ENCODE data around the gene ULBP2. TPM values are rescaled to one million over a fixed set of nuclear protein-coding genes. Genes with fewer than 3 reads are reported as not detected.
"Not testable (repeated sequence)": the region's sequence is repeated elsewhere in the genome, so short reads cannot be mapped to it uniquely, and the experiment has no call there.

Gene ULBP2
- polyA plus RNA-seq, 2 donors = 1.7 to 5.4 TPM

GRCh38 chr6:149918151-149918905 lies 23.5 kb upstream of the ULBP2 start:
- Histone ChIP-seq H3K27ac (ENCODE audit: low read depth in 2 of 2, low read length in 1 of 2) (peak overlapping the region in 1 of 2 donors; percentile 24), H3K4me1 (ENCODE audit: control insufficient read depth in 2 of 2, insufficient read depth in 2 of 2, low read length in 1 of 2) (peaks cover 6 to 12% of the 10 kb centered on the region in 2 donors), H3K9me3 (ENCODE audit: control insufficient read depth in 2 of 2, insufficient read depth in 1 of 2, low read depth in 1 of 2, low read length in 1 of 2) (peaks cover 0 to 1% of the 10 kb centered on the region in 2 donors), H3K4me3 (ENCODE audit: low read depth in 1 of 2, low read length in 2 of 2) (no peak overlapping the region), H3K27me3 (ENCODE audit: control insufficient read depth in 1 of 2, insufficient read depth in 2 of 2, low read length in 2 of 2) (no peaks in the 10 kb centered on the region), H3K36me3 (ENCODE audit: control insufficient read depth in 2 of 2, insufficient read depth in 2 of 2, low read length in 1 of 2) (peaks cover 0 to 4% of the 10 kb centered on the region in 2 donors)
- 83 to 85% methylated on average over 6 of the region's 6 CpGs for WGBS, 2 donors

- H3K9me3 ChIP-seq (ENCODE audit: control insufficient read depth in 2 of 2, insufficient read depth in 1 of 2, low read depth in 1 of 2, low read length in 1 of 2); H3K27me3 ChIP-seq (ENCODE audit: control insufficient read depth in 1 of 2, insufficient read depth in 2 of 2, low read length in 2 of 2); H3K4me3 ChIP-seq (ENCODE audit: low read depth in 1 of 2, low read length in 2 of 2); H3K36me3 ChIP-seq (ENCODE audit: control insufficient read depth in 2 of 2, insufficient read depth in 2 of 2, low read length in 1 of 2); H3K27ac ChIP-seq (ENCODE audit: low read depth in 2 of 2, low read length in 1 of 2): not testable (repeated sequence)
- H3K4me1 ChIP-seq (ENCODE audit: control insufficient read depth in 2 of 2, insufficient read depth in 2 of 2, low read length in 1 of 2) = peaks cover 6 to 12% of the 10 kb centered on the region in 2 donors
- 89 to 90% methylated on average over 11 of the region's 11 CpGs for WGBS, 2 donors
These were observed 22.5 kb upstream of the ULBP2 start for GRCh38 chr6:149919126-149919833.

DNA sequence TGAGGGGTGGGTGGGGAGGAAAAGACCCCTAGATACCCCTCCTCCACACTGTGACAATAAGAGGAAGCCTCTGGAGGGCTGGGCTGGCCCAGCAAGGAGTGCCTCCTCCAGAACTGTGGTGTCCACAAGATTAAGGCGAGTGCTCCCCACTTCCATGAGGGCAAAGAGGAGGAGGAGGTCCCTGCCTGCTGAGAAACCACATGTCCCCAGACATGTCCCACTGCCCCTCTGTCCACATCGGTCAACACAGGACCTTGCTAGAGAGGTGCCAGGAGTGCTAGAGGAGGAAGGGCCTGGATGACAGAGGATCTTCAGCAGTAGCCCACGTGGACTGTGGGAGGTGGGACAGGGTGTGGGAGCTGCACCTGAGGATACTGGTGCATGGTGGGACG lies 22.0 kb upstream of the ULBP2 start:
- Histone ChIP-seq H3K4me1 (ENCODE audit: control insufficient read depth in 2 of 2, insufficient read depth in 2 of 2, low read length in 1 of 2) (peaks cover 6 to 14% of the 10 kb centered on the region in 2 donors), H3K9me3 (ENCODE audit: control insufficient read depth in 2 of 2, insufficient read depth in 1 of 2, low read depth in 1 of 2, low read length in 1 of 2) (peaks cover 0 to 1% of the 10 kb centered on the region in 2 donors), H3K27ac (ENCODE audit: low read depth in 2 of 2, low read length in 1 of 2) (no peak overlapping the region), H3K27me3 (ENCODE audit: control insufficient read depth in 1 of 2, insufficient read depth in 2 of 2, low read length in 2 of 2) (no peaks in the 10 kb centered on the region), H3K4me3 (ENCODE audit: low read depth in 1 of 2, low read length in 2 of 2) (no peak overlapping the region), H3K36me3 (ENCODE audit: control insufficient read depth in 2 of 2, insufficient read depth in 2 of 2, low read length in 1 of 2) (peaks cover 0 to 4% of the 10 kb centered on the region in 2 donors)
- 91 to 94% methylated on average over 4 of the region's 4 CpGs for WGBS, 2 donors

GRCh38 chr6:149921361-149921760 lies 20.5 kb upstream of the ULBP2 start:
- peaks cover 0 to 1% of the 10 kb centered on the region in 2 donors for H3K9me3 ChIP-seq (ENCODE audit: control insufficient read depth in 2 of 2, insufficient read depth in 1 of 2, low read depth in 1 of 2, low read length in 1 of 2)
- 90 to 91% methylated on average over 6 of the region's 6 CpGs for WGBS, 2 donors
- peaks cover 0 to 4% of the 10 kb centered on the region in 2 donors for H3K36me3 ChIP-seq (ENCODE audit: control insufficient read depth in 2 of 2, insufficient read depth in 2 of 2, low read length in 1 of 2)
- H3K4me1 ChIP-seq (ENCODE audit: control insufficient read depth in 2 of 2, insufficient read depth in 2 of 2, low read length in 1 of 2) = peaks cover 6 to 19% of the 10 kb centered on the region in 2 donors
- no peaks in the 10 kb centered on the region for H3K27me3 ChIP-seq (ENCODE audit: control insufficient read depth in 1 of 2, insufficient read depth in 2 of 2, low read length in 2 of 2)
- H3K4me3 ChIP-seq (ENCODE audit: low read depth in 1 of 2, low read length in 2 of 2) = no peak overlapping the region
- no peak overlapping the region for H3K27ac ChIP-seq (ENCODE audit: low read depth in 2 of 2, low read length in 1 of 2)

GRCh38 chr6:149922091-149922490 lies 19.7 kb upstream of the ULBP2 start:
- H3K9me3 ChIP-seq (ENCODE audit: control insufficient read depth in 2 of 2, insufficient read depth in 1 of 2, low read depth in 1 of 2, low read length in 1 of 2); H3K36me3 ChIP-seq (ENCODE audit: control insufficient read depth in 2 of 2, insufficient read depth in 2 of 2, low read length in 1 of 2); H3K27me3 ChIP-seq (ENCODE audit: control insufficient read depth in 1 of 2, insufficient read depth in 2 of 2, low read length in 2 of 2); H3K27ac ChIP-seq (ENCODE audit: low read depth in 2 of 2, low read length in 1 of 2): not testable (repeated sequence)
- whole genome bisulfite sequencing, 2 donors = 36 to 44% methylated on average over 5 of the region's 5 CpGs
- H3K4me3 ChIP-seq (ENCODE audit: low read depth in 1 of 2, low read length in 2 of 2) = peak overlapping the region in 1 of 2 donors; percentile 46
- H3K4me1 ChIP-seq (ENCODE audit: control insufficient read depth in 2 of 2, insufficient read depth in 2 of 2, low read length in 1 of 2) = peaks cover 6 to 19% of the 10 kb centered on the region in 2 donors

DNA sequence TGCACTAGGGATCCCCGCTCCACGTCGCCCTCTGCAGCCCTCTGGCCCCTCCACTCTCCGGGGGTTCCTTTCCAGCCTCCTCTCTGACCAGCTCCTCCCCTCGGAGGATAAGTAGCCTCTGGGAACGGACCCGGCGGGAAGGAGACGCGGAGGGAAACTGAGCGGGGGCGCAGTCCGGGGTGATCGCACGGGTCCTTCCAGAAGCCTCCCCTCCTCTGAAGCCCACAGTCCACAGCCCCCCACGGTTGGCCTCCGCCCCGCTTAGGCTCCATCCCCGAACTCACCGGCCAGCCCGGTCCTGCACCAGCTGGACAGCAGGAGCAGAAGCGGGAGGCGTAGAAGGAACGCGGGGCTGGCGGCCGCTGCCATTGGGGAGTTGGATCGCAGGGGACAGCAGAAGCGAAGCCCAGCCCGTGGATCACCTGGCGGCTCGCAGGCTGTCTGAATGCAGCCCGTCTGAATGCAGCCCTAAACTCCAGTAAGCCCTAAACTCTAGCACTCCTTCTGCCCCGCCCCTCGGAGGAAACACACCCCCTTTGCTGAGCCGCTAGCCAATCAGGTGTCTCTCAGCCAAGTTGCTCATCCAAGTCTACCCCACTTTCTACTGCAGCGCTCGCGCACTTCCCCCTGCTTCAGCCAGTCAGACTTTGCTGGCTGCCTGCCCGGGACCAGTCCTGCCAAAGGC lies 19.0 kb upstream of the ULBP2 start, which contains the start of gene RAET1G:
TSS of gene RAET1G (minus strand) at position 480 of the 685 bp plus-strand sequence. CDS start at position 369, 111 bp downstream.
- H3K27ac ChIP-seq (ENCODE audit: low read depth in 2 of 2, low read length in 1 of 2) = peak within 1 kb of the TSS in 1 of 2 donors; percentile 18
- H3K4me3 ChIP-seq (ENCODE audit: low read depth in 1 of 2, low read length in 2 of 2) = peak within 1 kb of the TSS; percentile 46 to 63
- H3K27me3 ChIP-seq (ENCODE audit: control insufficient read depth in 1 of 2, insufficient read depth in 2 of 2, low read length in 2 of 2) = no peaks in the 10 kb centered on the region
- peaks cover 0 to 1% of the 10 kb centered on the region in 2 donors for H3K9me3 ChIP-seq (ENCODE audit: control insufficient read depth in 2 of 2, insufficient read depth in 1 of 2, low read depth in 1 of 2, low read length in 1 of 2)
- WGBS, 2 donors = 1 to 2% methylated on average over 37 to 40 of the region's 40 CpGs
- H3K4me1 ChIP-seq (ENCODE audit: control insufficient read depth in 2 of 2, insufficient read depth in 2 of 2, low read length in 1 of 2) = peaks cover 6 to 19% of the 10 kb centered on the region in 2 donors
- peaks cover 0 to 4% of the 10 kb centered on the region in 2 donors for H3K36me3 ChIP-seq (ENCODE audit: control insufficient read depth in 2 of 2, insufficient read depth in 2 of 2, low read length in 1 of 2)

- H3K27ac ChIP-seq (ENCODE audit: low read depth in 2 of 2, low read length in 1 of 2) = no peak overlapping the region
- peak overlapping the region; percentile 36 to 46 for H3K4me3 ChIP-seq (ENCODE audit: low read depth in 1 of 2, low read length in 2 of 2)
- H3K36me3 ChIP-seq (ENCODE audit: control insufficient read depth in 2 of 2, insufficient read depth in 2 of 2, low read length in 1 of 2) = no peaks in the 10 kb centered on the region
- no peaks in the 10 kb centered on the region for H3K27me3 ChIP-seq (ENCODE audit: control insufficient read depth in 1 of 2, insufficient read depth in 2 of 2, low read length in 2 of 2)
- peaks cover 0 to 12% of the 10 kb centered on the region in 2 donors for H3K4me1 ChIP-seq (ENCODE audit: control insufficient read depth in 2 of 2, insufficient read depth in 2 of 2, low read length in 1 of 2)
- WGBS, 2 donors = 24 to 26% methylated on average over 33 of the region's 33 CpGs
- H3K9me3 ChIP-seq (ENCODE audit: control insufficient read depth in 2 of 2, insufficient read depth in 1 of 2, low read depth in 1 of 2, low read length in 1 of 2) = peaks cover 0 to 1% of the 10 kb centered on the region in 2 donors
These were observed 18.4 kb upstream of the ULBP2 start for GRCh38 chr6:149923327-149923986.

DNA sequence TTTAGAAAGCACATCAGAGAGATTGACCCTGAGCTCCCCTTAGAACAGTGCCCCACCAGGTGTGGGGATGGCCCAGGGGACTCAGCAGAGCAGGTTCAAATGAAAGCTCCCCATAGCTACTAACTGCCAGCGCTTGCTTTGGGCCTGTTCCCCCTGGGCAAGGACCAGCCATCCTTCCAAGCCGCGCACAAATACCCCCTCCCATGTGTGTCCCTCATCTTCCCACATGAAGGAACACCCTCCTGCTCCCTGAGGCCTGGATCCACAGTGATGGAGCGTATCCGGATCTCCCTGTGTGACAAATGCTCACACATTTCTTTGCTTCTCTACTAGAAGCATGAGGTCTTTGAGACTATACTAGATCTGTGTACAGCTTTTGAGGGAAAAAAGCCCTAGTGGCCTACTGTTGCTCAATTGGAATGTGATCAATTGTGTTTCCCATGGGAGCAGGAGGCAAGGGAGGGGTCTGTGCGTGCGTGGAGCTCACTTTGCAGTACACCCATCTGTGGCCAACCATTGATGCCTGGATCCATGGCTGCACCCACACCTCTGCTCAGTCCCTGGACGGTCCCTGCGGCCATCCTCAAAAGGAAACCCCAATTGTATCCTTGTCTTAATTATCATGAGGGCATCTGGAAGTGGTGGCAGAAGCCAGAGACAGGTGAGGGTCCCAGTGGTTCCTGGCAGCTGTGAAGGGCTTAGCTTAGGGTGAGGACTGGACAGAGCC lies 17.4 kb upstream of the ULBP2 start:
- Histone ChIP-seq H3K9me3 (ENCODE audit: control insufficient read depth in 2 of 2, insufficient read depth in 1 of 2, low read depth in 1 of 2, low read length in 1 of 2) (peaks cover 0 to 1% of the 10 kb centered on the region in 2 donors), H3K36me3 (ENCODE audit: control insufficient read depth in 2 of 2, insufficient read depth in 2 of 2, low read length in 1 of 2) (no peaks in the 10 kb centered on the region), H3K4me3 (ENCODE audit: low read depth in 1 of 2, low read length in 2 of 2) (no peak overlapping the region), H3K27me3 (ENCODE audit: control insufficient read depth in 1 of 2, insufficient read depth in 2 of 2, low read length in 2 of 2) (no peaks in the 10 kb centered on the region), H3K4me1 (ENCODE audit: control insufficient read depth in 2 of 2, insufficient read depth in 2 of 2, low read length in 1 of 2) (peaks cover 0 to 12% of the 10 kb centered on the region in 2 donors), H3K27ac (ENCODE audit: low read depth in 2 of 2, low read length in 1 of 2) (peak overlapping the region in 1 of 2 donors; percentile 33)
- WGBS, 2 donors = 78 to 82% methylated on average over 9 of the region's 9 CpGs

All from esophagus (tissue), 2 donors.